ENCODE data around the gene ZNF141.

DNA sequence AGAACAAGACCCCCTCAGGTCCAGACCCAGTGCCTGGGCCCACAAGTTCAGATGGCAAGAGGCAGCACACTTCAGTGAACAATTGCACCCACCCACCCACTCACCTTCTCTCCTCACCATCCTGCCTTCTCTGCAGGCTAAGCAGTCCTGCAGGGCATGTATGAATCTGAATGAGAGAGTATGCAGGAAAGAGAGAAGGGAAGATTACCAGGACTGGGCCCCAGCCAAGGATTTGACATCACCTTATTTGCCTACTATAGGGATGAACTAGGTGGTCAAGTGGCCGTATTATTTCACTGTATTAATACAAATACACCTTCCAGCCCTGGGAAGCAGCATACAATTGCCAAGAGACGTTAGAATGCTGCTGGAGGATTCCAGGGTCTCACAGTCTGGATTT is 2.1 kb upstream of the ZNF141 start:
- TF ChIP-seq, protein P1, sequence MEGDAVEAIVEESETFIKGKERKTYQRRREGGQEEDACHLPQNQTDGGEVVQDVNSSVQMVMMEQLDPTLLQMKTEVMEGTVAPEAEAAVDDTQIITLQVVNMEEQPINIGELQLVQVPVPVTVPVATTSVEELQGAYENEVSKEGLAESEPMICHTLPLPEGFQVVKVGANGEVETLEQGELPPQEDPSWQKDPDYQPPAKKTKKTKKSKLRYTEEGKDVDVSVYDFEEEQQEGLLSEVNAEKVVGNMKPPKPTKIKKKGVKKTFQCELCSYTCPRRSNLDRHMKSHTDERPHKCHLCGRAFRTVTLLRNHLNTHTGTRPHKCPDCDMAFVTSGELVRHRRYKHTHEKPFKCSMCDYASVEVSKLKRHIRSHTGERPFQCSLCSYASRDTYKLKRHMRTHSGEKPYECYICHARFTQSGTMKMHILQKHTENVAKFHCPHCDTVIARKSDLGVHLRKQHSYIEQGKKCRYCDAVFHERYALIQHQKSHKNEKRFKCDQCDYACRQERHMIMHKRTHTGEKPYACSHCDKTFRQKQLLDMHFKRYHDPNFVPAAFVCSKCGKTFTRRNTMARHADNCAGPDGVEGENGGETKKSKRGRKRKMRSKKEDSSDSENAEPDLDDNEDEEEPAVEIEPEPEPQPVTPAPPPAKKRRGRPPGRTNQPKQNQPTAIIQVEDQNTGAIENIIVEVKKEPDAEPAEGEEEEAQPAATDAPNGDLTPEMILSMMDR (conservative IDR thresholded peaks at IDR 0.05 in 1 of 2, IDR thresholded peaks at IDR 0.05 in 1 of 2; ENCODE audit: extremely low read depth in 1 of 2, insufficient read depth in 1 of 2, low read depth in 1 of 2, low read length in 2 of 2): no peak
- no peak for TF ChIP-seq EZH2 (IDR thresholded peaks at IDR 0.05; ENCODE audit: borderline replicate concordance, low read length)
